GM12892 (cell line): ENCODE results near the gene CBX5.
"Not testable (repeated sequence)": the region's sequence is repeated elsewhere in the genome, so short reads cannot be mapped to it uniquely, and the experiment has no call there.

Experiments
- POLR2A ChIP-seq: IDR thresholded peaks from 2 replicates; pipeline ENCODE4 v1.6.1; 2011; ENCODE audit warnings: low read depth, low read length, control low read depth
- POLR2AphosphoS5 ChIP-seq: IDR thresholded peaks from 2 replicates; pipeline ENCODE4 v1.6.1; 2011; ENCODE audit warnings: low read depth, low read length, control low read depth
- TAF1 ChIP-seq: IDR thresholded peaks from 2 replicates; pipeline ENCODE4 v1.6.1; 2011; ENCODE audit warnings: low read depth, mild to moderate bottlenecking, control low read depth, low read length, borderline replicate concordance

- TF ChIP-seq POLR2A, TAF1, POLR2AphosphoS5: not testable (repeated sequence)
Measured at GRCh38 chr12:54312309-54312708, 32.4 kb upstream of the CBX5 start.
